Measurements from ENCODE around the gene CORO1C. TPM values are rescaled to one million over a fixed set of nuclear protein-coding genes. Genes with fewer than 3 reads are reported as not detected.

CORO1C gene
- total RNA-seq, 4 donors from 2014 or later = 24.7 to 47.6 (median 30.9) TPM

- Histone ChIP-seq H3K9me3 (no peaks in the 10 kb centered on the region), H3K36me3 (no peaks in the 10 kb centered on the region), H3K4me1 (peaks cover 75 to 91% of the 10 kb centered on the region in 2 donors), H3K27me3 (no peaks in the 10 kb centered on the region), H3K27ac (peak overlapping the region; percentile 85 to 100 (median 98)), H3K4me3 (no peak overlapping the region)
- intact Hi-C loops (cut with DNase I; ENCODE audit: low total_unique reads) (no loop called here), in situ Hi-C loops (cut with MboI; ENCODE audit: low sequenced_read_pairs in 4 of 4) (loop anchor here in 1 of 4 donors (10.0 kb wide), 1 partner anchor 56 kb away; no protein-coding TSS in a partner anchor)
- ATAC-seq = peak; percentile 29 to 45
- TF ChIP-seq CTCF (IDR thresholded peaks at IDR 0.05 in 4 of 5, conservative IDR thresholded peaks at IDR 0.05 in 1 of 5) = no peak
- TF ChIP-seq POLR2A (IDR thresholded peaks at IDR 0.05) = peak in 1 of 2 donors; percentile 29
- DNase-seq = no peak
Observed at GRCh38 chr12:108720757-108721514, 10.4 kb downstream of the CORO1C start.

DNA sequence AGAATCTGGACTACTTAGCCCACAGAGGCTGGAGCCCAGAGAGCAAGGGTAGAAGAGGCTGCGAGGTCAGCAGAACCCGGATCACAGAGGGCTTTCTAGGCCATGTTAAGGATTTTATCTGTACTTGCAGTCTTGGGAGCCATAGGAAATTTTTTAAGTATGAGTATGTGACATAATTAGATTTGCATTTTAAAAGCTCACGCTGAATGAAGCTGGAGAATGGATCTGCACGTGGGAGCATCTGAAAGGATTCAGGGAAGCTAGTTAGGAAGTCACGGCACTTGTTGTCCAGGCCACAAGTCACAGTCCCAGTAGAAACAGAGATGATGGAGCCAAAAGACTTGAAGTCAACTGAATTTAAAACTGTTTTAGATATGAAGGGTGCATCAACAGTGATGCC, 14.1 kb downstream of the CORO1C start:
- Histone ChIP-seq H3K27me3 (no peaks in the 10 kb centered on the region), H3K9me3 (no peaks in the 10 kb centered on the region), H3K4me1 (peaks cover 62 to 87% of the 10 kb centered on the region in 2 donors), H3K36me3 (no peaks in the 10 kb centered on the region), H3K27ac (peak overlapping the region in 3 of 4 donors; percentile 4 to 29 (median 25)), H3K4me3 (no peak overlapping the region)
- no peak for DNase-seq
- ATAC-seq = no peak
- intact Hi-C loops (cut with DNase I; ENCODE audit: low total_unique reads) = no loop called here
- no peak for TF ChIP-seq POLR2A (IDR thresholded peaks at IDR 0.05)
- no peak for TF ChIP-seq CTCF (IDR thresholded peaks at IDR 0.05 in 4 of 5, conservative IDR thresholded peaks at IDR 0.05 in 1 of 5)
- in situ Hi-C loops (cut with MboI; ENCODE audit: low sequenced_read_pairs in 4 of 4) = no loop called here

- peak overlapping the region in 2 of 4 donors; percentile 22 to 51 for H3K27ac ChIP-seq
Observed at GRCh38 chr12:108714866-108715265, 16.5 kb downstream of the CORO1C start.

DNA sequence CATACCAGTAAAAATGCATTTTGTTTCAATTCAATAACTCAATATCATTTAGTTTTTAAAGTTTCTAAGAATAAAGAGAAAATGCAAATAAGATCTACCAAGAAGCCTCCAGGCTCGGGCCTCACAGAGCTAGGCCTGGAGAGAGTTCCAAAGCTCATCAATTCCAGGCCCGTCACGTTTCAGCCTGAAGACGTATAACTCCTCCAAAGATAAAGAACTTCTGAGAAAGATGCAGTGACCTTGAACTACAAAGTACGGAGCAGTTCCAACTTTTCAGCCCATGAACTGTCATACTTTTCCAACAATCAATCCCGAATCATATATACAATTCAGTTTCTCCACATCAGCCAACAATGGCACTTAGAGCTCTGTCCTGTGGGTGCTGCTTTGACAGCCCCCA, 17.8 kb downstream of the CORO1C start:
- Histone ChIP-seq H3K9me3 (no peaks in the 10 kb centered on the region), H3K36me3 (no peaks in the 10 kb centered on the region), H3K27me3 (no peaks in the 10 kb centered on the region), H3K4me3 (no peak overlapping the region), H3K4me1 (peaks cover 65 to 76% of the 10 kb centered on the region in 2 donors), H3K27ac (peak overlapping the region in 1 of 4 donors; percentile 5)
- intact Hi-C loops (cut with DNase I; ENCODE audit: low total_unique reads) (no loop called here), in situ Hi-C loops (cut with MboI; ENCODE audit: low sequenced_read_pairs in 4 of 4) (no loop called here)
- no peak for TF ChIP-seq POLR2A (IDR thresholded peaks at IDR 0.05)
- no peak for TF ChIP-seq CTCF (IDR thresholded peaks at IDR 0.05 in 4 of 5, conservative IDR thresholded peaks at IDR 0.05 in 1 of 5)
- no peak for ATAC-seq
- DNase-seq = no peak

More at GRCh38 chr12:108714866-108715265, 16.5 kb downstream of the CORO1C start:
- DNase-seq = no peak
- intact Hi-C loops (cut with DNase I; ENCODE audit: low total_unique reads) = no loop called here
- H3K4me3 ChIP-seq = no peak overlapping the region
- peaks cover 61 to 77% of the 10 kb centered on the region in 2 donors for H3K4me1 ChIP-seq
- H3K27me3 ChIP-seq = no peaks in the 10 kb centered on the region
- TF ChIP-seq CTCF (IDR thresholded peaks at IDR 0.05 in 4 of 5, conservative IDR thresholded peaks at IDR 0.05 in 1 of 5) (no peak), POLR2A (IDR thresholded peaks at IDR 0.05) (no peak)
- in situ Hi-C loops (cut with MboI; ENCODE audit: low sequenced_read_pairs in 4 of 4) = no loop called here
- H3K36me3 ChIP-seq = no peaks in the 10 kb centered on the region
- H3K9me3 ChIP-seq = no peaks in the 10 kb centered on the region
- ATAC-seq = no peak
